GM19035 (cell line): Measurements from ENCODE around the gene SLC25A26.

ENCODE experiments used
- ATAC-seq: cut with Tn5 transposase; IDR thresholded peaks from one replicate; pipeline ENCODE4 v1.9.1; 2021; ENCODE audit not compliant: unreplicated experiment

Gene SLC25A26

DNA sequence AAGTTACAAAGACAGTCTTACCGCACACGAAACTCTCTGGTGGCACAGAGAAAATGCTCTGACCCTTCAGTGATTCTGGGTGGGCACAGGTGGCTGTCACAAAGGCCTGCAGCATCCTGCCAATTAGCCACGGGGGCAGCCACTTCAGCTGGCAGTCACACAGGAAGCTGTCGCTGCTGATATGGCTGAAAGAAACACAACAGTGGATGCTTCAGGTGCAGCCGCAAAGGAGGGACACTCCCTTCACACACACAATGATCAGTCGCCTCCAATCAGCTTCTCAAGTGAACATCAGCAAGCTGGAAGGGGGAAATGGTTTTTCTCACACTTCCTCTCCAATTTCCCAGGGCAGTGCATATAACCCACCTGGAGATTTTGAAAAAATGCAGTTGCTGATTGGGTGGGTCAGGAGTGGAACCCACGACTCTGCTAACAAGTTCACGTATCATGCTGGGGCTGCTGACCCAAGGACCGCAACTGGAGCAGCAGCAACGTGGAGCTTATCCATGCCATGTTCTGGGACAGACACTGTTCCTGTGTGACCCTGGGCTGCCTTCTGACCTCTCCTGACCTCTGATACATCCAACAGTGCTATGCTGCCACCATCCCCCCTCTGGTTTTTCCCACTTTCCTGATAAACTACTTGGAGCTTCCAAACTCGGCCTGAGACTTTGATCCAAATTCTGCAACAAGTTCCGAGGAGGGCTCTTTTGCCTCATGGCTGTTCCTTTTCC, 173.4 kb downstream of the SLC25A26 start:
- ATAC-seq, result peak; percentile 77

DNA sequence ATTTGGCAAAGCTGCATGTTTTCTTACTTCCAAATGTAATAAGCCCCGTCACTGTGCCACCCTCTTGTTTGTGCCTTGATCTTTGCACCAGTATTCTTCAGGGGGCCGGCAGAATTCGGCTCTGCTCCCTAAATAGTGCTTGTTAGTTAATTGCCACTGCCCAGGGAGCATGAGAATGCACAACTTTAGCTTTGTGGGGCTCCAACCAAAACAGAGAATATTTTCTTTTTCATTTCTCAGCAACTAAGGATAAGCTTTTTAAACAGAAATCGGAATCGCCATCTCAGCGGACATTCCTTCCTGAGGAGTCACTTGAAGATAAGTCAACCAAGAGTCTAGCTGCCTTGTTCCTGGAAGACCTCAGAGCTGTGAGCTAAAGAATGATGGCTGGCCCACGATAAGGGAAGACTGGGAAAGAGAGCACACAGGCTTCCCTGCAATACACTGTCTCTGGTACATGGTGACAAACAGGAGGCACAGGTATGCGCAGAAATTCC, 174.0 kb downstream of the SLC25A26 start:
- no peak for ATAC-seq

DNA sequence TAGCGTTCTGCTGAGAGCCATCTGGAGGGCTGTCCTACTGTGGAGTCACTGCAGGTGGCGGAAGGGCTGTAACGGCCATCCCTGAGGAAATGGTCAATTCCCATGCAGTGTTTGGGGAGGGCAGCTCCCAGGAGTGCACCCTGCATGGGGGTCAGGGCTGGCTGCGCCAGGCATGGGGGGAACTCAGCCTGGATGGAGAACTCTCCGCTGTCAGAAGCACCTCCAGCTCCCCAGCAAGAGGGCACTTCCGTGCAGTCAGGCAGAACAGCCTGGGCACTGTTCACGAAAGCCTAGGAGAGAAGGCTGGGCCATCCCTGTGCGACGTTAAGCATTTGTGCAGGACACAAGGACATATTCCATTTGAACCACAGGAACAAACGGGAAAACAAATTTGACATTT, 174.8 kb downstream of the SLC25A26 start:
- no peak for ATAC-seq

DNA sequence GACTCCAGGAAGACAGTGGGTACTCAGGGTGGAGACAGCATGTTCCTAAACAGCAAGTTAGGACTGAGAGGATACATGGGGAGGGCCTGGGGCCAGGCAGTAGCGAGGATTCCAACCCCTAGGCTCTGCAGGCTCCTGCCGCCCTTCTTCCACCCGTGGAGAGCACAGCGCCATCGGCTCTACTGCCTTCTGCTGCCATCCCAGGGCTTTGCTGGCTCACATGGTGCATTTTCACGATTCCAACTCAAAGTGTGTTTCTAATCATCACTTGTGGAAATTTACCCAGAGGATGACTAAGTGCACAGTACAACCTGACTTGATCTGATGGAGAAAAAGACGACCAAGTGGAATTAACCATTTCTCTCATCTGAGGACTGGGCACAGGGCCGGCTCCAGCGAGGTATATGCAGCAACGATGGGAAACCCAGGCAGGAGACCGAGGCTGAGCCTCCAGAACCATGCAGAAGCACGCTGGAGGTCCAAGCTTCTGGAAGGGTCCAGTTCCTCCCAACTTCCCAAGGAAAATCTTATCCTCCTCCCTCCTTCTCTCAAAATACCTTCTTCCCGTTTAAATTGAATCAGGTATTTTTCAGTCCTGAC, 175.5 kb downstream of the SLC25A26 start:
- ATAC-seq, result no peak

DNA sequence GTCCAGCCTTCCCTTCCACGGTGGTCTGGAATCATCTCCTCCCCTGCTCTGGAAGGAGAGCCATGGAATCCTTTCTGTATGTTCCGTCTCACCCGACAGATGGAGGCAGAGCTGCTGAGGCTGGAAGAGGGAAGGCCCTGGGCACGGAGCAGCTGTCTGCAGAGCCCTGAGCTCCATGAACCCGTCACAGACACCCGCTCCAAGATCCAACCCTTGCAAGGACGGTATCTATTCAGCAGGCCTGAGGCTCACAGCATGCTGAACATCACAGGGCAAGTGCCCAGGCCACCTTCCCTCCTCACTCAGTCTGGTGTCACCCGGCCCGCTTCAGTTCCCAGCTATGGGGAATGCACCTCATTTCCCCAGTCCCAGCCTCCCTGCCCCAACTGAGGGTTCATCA, 176.1 kb downstream of the SLC25A26 start:
- ATAC-seq, result no peak

DNA sequence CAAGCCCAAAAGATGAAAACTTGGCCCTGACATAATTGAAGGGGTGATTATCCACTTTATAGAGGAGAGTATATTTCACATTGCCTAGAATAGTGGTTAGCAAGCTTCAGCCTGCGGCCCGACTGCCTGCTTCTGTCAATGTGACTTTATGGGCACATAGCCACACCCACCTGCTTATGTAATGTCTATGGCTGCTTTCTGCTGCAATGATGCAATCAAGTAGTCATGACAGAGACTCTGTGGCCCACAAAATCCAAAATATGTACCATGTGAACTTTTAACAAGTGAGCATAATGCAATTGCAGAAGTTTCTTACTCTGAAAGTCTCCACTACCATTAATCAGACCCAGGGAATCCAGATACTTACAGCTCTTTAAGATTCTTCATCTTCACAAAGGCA, 176.9 kb downstream of the SLC25A26 start:
- no peak for ATAC-seq

DNA sequence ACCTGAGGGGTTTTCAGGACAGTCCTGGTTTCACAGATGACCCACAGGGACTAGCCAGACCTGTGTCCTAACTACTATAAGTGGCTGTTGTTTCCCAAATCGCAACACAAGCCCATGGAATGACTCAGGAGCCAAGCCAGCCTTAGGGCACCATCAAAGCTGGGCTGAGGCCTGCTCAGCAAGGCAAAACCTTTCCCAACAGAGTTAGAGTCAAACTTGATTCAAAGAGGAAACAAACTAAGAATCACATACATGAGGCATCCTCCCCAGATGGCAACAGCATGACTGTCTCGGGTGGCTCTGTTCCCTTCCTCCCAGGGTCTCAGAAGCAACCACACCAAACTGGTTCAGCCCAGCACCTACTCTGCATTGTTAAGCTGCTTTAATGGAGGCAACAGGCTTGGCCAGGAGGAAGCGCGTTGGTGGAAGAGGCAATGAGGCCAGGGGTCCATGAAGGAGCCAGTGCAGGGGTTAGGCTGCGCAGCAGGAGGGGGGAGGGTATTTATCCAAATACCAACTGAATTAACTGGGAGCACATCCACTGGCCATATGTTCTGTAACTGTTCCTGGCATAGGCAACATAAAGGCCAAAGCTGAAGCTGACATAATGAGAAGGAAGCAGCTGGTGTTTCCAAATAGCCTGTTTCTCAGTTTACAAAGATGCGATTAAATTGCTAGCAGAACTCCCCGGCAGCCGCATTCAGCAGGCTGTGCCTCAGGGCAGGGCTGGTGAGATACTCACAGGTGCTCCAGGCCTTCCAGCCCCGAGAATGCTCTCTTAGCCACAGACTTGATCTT, 177.6 kb downstream of the SLC25A26 start:
- ATAC-seq, result no peak

DNA sequence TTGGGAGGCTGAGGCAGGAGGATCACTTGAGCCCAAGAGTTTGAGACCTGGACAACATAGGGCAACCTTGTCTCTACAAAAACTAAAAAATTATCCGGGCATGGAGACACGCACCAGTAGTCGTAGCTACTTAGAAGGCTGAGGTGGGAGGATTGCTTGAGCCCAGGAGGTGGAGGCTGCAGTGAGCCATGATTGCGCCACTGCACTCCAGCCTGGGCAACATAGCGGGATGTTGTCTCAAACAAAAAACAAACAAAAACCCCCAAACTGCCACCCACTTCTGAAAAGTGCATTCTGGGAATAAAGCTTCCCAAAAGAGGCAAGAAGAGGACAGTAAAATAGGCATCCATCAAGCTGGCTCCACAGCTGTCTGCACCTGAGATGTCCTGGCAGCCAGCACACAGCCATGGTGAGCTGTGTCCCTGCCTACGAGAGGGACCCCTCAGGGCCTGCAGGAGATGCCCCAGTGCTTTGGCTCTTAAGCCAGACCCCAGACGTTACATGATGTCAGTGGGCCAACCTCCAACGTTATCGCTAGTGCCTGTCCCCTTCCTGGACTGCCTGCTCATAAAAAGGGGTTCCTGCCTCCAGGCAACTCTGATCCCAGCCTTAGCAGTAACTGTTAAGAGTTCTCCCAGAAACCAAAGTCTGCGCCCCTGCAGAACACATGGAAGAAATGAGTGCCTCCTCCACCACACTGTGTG, 178.9 kb downstream of the SLC25A26 start:
- ATAC-seq, result no peak

DNA sequence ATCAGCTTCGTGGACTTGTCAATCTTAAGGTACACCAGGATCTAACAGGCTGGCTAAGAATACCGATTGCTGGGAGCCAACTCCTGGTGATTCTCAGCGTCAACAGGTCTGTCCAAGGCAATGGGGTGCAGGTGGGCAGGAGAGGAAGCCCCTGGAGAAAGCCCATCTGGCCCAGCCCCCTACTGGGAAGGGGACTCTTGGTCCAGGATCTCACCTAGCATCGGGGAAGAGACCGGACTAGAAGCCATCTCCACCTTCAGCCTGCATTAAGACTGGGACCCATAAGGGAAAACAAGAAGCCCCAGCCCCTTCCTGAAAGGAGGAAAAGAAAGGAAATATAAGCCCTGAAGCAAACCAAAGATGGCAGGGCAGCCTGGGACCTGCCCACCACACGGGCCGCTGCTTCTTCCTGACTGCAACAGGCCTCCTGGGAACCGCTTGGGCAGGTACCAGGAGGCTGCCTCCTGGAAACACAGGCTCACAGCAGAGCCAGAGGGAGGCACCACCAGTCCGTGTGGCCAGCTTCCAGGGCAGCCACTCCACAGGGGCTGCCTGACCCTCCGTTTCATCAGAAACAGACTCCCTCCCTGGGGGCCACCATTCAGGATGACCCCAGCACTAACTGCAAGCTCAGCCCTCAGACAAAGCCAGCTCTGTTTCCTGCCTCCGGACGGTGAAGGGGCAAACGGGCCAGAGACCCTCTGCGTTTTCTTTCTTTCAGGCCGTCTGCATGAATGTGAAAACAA, 179.8 kb downstream of the SLC25A26 start:
- no peak for ATAC-seq

DNA sequence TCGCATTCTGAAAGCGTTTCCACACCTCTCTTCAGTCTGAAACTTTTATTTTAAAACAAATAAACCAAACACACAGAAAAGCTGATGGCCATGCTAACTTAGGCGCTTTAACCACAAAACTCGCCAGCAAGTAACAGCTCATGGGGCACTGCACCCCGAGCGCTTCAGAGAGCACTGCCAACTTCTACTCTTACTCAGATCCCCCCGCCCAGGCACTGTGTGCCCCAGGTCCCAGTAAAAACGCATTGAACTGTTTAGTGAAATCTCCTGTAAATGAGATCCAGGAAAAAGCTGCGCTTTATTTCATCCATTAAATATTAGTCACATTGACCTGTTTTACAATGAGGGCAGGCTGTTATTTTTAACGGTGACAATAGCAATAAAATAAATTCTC, 180.4 kb downstream of the SLC25A26 start:
- ATAC-seq, result no peak

DNA sequence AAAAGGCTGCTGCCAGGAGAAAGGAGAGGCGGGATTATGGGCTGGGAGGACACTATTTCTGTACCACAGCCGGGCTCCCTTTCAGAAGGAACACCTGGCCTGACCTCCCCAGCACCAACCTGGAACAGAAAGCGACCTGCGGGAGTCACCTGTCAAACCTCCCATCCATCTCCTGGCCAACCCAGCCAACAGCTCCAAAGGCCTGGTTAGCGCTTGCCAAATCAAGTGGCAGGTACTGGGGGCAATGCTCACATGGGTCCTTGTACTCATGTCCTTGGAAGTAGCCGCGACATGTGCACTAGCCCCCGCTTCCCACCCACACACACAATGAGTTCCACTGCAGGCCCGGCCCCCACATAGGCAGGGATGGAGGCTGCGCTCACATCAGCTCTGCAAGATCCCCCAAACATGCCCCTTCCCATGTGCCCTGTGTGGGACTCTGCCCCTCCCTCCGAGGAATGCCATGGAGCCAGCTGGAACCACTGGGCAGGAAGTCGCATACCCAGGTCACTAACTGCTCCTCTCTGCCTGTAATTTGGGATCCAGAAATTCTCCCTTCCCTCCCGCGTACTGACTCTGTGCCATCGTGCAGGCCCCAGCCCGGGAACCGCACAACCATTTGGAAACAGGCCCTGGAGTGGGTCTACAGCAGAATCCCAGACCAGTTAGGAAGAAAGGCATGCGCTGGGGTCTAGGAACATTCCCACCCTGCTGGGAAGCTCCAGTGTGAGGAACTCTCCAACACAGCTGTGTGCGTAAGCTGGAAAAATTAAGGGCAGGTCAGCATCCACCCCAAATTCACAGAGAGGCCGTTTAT, 181.1 kb downstream of the SLC25A26 start:
- no peak for ATAC-seq

DNA sequence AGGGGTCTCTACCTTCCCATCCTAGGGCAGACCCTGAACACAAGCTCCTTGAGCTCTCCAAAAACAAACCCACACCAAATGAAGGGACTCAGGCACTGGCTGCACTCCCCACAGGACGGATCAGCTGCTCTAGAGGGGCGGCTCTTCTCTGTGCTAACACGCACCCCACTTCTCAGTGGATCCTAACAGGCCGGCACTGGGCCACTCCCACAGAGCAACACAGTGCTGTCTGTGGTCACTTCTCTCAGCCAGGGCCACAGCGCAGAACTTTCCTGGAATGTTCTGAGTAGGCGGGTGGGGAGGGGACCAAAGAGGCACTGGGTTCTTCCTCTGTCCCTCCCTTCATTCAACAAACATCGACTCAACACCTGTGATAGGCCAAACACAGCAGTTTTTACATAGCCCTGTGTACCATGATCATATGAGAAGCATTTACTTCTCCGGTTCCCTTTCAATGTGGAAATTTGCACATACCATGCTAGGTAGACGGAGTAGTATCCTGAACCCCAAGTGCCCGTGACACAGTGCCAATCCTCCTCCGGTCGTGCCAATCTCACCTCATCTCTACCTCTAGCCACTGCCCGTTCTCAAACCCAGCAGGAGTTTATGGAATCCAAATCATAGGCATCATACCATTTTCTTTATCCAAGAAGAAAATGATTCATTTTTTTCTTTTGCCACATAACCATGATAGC, 181.9 kb downstream of the SLC25A26 start:
- ATAC-seq, result no peak

DNA sequence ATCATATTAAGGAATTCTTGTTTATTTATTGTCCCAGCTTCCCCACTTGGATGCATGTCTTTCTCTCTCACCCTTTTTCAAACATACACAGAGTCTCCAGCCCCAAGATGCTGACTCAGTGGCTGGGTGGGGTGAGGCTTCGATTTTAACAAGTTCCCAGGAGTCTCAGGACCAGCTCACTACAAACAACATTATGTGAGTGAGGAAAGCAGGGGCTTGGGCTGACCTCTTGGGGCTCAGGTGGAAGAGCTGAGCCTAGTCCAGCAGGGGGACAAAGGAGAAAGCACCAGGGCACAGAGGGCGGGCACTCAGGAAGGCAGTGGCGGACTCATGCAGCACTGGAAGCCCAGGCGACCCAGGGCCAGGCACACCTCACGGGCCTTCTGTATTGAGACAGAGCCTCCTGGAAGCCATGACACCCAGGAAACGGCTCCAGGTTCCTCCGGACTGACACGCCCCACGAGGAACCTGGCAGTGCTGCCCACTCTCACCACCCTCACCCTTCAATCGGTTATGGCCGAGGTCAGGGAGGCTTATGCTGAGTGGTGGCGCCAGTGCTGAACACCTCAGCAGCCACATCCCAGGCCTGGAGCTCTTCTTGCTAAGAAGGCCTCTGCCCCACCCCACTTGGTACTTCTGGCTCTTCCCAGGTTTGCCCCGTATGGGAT, 182.7 kb downstream of the SLC25A26 start:
- no peak for ATAC-seq

DNA sequence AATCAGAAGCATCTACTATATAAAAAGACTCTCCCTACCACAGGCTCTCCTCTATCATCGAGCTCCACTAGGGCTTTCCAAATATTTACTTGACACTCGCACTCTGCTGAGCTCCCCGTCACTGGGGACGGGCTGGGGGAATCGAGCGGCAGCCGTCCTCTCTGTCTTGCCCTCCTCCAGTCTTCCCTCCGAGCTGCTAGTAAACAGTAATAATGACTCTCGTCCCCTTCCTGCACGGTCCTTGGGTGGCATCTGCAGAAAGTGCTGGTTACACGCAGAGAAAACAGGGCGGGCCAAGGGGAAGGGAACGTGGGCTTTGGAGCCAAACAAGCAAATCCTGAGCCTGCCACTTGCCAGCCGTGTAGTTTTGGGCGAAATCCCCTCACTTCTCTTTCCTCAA, 183.4 kb downstream of the SLC25A26 start:
- no peak for ATAC-seq

DNA sequence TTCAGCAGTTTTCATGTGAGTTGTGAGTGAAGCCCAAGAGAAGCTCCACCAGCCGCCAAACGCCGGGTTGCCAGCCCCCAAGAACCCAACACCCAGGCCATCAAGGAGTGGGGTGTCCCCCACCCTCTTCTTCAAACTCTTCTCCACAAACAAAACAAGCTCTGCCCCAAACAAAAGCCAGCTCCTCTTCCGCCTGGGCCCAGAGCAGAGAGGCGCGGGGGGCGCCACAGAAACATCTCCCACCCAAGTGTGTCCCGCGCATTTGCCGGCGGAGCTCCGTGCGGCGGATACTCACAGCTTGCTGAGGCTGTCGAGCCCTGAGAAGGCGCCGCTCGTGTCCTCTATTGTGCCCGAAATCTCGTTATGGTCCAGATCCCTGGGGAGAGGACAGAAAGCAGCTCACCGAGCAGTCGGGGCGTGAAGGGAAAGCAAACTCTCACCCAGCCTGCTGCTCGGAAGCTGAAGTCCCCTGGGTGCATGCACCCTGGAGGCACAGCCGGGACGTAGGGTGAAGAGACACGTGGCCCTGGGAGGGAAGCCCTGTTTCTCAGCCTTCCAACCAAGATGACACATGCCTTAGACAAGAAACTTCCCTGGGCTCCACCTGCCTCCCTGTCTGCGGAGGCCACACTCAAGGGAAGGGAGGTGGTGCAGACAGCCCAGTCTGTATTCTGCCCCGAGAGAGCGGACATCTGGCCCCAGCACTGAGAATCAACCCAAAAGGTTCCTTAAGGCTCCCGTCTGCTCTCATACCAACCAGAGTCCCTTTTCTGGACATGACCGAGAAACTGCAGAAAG, 184.3 kb downstream of the SLC25A26 start:
- no peak for ATAC-seq

DNA sequence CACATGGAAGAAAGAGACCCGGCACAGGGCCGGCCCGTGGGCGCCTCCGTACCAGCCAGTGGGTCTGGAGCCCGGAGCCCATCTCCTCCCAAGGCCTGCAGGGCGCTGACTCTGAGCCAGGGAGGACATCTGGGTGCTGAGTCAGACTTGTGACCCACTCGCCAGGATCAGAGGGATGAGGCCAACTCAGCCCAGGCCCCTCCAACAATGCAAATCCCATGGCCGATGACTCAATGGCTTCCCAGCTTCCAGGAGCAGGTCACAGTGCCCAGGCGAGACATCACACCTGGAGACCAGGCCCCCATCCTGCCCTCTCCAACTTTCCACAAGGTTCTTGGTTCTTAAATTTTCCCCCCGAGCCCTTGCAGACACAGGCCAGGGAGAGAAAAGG, 184.9 kb downstream of the SLC25A26 start:
- no peak for ATAC-seq

DNA sequence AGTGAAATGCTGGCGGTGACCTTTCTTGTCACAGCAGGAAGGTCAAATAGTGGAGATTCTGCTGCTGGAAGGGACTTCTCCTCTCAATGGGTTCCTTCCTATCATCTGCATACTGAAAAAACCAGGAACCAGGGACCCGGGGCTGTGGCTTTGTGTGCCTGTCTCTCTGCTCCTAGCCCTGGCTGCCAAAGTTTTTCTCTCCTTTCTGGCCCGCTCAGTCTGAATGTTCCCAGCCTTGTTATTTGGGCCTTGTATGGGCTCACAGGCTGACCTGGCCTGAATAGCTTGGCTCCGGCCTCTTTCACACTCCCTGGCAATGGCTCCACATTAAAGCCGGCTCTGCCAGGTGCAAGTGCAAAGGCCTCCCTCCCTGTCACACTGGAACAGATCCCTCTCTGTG, 185.4 kb downstream of the SLC25A26 start:
- no peak for ATAC-seq
